GM19324 (cell line): ENCODE measurements around the gene IRF1.

Experiments
- ATAC-seq: cut with Tn5 transposase; IDR thresholded peaks from one replicate; pipeline ENCODE4 v1.9.1; 2021; ENCODE audit warnings: mild to moderate bottlenecking, moderate library complexity; ENCODE audit not compliant: unreplicated experiment, low FRiP score

The IRF1 gene

DNA sequence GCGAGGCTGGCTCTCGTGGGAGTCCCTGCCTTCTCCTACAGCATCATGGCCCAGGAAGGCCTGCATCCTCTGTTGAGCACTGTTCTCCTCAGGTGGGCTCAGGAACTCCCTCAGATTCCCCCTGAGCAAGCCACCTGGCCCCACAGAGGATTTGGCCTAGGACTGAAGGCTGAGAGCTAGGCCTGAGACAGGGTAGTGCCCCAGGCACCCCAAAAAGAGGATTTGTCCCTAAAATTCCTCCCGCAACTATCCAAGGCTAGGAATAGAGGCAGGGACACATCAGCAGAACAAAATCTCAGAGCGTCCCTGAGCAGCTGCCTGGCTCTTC, 11.0 kb upstream of the IRF1 start:
- ATAC-seq = no peak

DNA sequence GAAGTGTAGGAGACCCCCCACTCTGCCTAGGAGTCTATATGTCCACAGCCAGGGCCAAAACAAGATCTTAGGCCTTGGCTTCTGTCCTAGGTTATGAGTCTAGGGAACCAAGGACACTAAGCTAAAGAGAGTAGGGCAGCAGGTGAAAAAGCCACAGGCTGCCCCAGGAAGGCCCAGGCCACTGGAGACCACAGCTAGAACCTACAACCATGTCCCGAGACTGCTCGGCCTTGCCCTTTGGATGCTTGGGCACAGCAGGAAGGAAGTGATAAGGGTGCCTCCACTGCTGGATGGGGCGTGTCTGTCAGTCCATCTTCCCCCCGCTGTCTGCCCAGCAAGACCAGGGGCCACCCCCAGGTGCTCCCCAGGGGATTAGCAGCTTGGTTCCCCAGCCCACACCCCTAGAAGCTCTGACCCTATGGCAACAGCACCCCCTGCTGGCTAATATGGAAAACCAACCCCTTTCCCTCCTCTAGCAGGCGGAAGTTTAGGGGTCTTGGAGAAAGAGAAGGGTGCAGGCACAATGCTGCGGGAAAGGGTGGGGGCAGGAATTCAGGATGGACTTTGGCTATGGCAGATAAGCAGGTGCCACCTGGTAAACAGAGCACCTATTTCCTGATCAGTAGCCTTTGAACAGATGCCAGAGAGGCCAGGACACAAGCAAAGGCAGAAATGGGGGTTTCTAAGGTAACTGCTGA, 10.5 kb upstream of the IRF1 start:
- ATAC-seq = no peak

DNA sequence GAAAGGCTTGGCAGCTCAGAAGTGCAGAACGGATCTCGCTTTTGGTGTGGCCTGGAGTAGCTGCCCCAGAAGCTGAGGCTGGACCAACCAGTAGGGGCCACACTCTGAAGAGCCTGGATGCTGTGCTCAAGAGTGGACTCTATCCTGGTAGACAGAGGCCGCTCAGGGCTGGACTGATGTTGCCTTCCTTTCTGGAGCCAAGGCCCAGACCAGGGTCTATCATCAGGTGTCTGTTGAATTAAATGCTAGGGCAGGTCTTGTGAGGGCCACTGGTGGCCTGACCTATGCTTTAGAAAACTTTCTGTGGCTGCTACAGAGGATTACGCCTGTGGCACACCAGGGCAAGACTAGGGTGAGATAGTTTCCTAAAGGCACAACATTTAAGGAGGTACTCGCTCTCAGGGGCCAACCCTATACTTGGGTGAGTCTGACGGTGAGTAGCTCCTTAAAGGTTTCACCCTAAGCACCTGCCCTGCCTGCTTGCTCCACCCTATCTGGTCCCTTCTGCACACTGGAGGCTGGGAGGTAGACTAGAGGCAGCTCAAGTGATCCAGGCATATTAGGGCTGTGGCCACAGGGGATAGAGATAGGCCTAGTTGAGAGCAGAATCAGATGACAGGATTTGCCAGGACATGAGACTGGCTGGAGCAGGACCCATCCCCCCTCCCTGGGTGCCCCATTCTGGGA, 9.8 kb upstream of the IRF1 start:
- ATAC-seq = no peak

DNA sequence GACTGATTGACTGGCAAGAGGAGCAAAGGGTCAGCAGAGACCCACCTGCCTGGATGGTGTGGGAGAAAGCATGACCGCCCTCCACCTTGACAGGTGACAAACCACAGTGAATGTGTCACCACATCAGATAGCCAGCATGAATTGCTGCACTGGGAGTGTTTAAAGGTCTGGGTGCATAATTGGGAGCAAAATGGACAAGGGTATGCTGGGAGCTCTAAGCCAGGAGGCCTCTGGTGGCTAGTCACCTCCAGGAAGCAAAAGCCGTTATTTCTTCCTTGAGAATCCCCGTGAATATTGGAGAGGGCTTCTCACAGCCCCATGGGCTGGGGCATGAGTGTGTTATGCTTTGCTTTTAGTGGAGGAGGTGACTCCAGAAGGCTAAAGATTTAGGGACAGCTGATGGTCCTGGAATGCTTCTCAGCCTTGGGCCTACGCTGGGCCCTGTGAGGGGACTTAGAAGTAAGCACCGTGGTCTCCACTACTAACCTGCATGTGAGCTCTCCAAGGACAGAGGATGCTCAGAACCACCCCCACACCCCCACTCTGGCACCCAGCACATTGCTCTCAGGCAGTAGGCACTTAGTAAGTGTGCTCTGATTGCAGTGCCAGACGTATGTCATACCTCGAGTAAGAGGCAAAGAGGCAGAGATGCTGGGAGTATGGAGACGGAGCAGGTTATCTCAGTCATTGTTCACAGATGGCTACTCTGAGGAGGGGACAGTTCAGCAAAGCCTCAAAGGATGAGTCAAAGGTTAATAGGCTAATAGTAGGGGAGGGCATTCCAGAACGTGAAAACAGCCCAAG, 9.1 kb upstream of the IRF1 start:
- ATAC-seq = no peak

DNA sequence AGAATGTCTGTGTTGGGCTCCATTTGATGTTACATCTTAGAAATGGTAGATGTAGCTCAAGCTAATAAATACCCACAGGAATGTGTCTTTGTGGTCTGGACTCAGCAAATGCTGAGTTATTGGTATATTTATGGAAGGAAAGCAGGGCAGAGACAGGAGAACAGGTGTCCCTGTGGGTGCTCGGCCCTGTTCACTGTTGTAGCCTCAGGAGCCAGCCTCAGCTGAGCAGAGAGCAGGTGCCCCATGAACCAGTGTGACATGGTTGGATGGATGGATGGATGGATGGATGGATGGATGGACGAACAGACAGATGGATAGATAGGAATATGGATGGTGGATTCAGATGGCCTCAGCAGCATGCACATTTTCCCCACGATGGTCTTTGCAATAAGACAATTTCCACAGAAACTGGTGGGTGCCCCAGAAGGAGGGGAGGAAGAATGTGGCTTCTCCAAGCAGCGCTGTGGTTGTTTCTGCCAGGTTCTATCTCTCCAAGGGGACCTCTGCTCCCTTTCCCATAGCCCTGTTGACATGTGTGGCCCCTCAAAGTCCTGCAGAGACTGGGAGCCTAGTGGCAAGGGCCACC, 8.2 kb upstream of the IRF1 start:
- ATAC-seq = no peak

DNA sequence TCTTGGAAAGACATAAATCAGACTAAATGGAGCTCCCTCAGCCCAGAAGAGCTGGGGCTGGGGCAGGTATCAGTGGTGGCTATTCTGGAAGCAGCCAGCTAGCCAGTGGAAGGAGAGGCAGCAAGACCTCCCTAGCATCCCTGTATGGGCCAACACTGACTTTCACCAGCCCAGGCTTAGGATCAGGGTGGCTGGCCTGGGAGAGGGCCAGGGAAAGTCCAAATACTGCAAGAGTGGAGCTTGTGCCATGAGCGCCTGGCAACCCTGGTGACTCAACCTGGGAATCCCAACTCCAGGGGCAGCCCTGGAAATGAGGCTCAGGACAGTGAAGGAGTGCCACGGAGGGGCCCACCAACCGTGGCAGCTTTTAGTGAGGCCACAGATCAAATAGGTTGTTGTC, 7.6 kb upstream of the IRF1 start:
- ATAC-seq = no peak

DNA sequence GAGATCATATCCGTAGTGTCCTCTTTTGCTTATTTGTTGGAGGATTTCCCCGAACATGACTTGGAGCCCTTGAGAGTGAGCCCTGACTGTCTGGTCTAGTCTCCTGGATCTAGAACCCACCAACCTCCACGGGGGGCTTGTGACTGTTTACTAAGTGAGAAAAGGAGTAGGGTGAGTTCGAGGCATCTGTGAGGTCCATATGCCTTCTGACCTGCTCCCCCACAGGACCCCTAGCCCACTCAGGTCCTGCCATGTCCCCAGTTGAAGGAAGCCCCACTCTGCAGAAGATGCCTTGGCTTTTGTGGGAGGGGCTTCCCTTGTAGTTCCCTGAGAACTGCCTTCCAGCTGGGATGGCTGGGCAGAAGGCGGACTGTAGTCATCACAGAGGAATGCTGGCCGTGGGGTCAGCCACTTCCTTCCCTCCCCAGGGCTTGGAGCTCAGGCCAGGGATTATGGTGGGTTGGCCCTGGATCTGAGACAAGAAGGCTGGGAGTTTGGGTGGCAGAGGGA, 7.0 kb upstream of the IRF1 start:
- no peak for ATAC-seq

DNA sequence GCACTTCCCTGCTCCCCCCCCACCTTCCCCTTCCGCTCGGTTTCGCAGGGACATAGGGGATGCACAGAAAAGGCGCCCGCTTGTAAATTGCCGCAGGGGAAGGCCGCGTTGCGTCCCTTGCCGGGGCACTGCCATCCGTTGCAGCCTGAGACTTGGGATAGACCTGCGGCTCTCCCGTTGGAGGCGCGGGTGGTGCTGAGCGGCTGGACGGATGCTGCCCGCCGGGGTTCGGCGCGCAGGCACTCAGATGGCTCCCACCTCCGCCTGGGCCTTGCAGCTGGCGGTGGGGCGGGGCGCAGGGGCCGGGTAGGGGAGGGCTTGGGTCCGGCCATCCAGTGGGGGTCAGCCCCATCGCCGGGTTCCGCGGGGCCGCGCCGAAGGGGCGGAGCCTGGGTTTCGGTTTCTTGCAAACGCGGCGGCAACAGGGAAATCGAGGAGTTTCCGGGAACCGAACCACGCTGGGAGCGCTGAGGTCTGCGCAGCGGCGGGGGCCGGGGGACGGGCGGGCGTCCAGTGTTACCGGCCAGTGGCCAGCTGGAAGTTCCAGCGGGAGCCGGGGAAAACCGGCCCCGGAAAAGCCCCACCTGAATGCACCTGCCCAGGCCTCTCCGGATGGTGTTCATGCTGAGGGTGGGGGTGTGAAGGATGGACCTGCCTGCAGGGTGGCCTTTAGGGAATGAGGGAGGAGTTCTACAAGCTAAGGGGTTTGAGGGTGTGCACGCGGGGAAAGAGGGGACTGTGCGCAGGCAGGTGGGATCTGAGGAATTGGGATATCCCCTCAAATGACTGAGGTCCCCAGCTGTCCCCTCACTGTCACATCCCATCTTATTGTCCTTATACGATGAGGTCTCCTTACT, 6.3 kb upstream of the IRF1 start:
- peak; percentile 52 for ATAC-seq

DNA sequence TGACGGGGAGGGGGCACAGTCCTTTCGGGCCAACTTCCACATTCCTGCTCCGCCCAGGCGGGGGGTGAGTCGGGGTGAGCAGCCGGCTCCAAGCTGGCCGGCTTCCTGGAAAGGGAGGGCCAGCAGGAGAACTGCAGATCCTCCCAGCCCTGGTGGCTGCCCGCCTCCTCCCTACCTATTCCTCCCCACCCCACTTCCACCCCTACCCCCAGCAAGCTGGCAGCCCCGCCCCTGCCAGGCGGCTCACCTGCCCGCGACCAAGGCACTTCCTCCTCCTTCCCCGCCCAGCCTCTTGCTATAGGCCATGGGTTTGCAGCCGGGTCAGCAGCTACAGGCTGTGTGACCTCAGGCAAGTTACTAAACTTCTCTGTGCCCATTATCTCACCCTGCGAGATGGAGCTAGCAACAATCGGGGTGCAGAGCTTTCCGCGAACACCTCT, 5.6 kb upstream of the IRF1 start:
- peak; percentile 47 for ATAC-seq

DNA sequence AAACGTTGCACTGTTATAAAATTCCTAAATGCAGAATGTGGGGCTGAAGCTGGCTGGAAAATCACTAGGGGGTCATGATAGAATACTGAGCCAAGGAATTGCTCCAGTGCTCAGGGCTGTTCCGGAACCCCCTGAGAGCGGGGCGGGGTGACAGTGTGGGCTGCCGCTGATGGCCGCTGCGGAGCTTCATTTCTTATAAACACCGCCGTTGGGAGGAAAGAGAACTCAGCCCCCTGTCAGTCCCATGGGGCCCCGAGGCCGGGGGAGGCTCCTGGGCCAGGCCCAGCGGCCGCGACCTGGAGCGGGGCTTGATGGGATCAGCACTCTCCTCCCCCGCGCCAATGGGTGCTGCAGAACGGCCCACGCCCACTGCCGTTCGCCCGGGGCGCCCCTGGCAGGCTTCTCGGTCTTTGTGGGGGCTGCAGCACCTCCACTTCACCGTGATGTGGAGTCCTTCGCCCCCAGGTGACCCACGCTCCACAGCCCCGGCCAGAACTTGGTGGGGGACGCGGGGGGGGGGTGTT, 5.2 kb upstream of the IRF1 start:
- ATAC-seq = peak; percentile 37

DNA sequence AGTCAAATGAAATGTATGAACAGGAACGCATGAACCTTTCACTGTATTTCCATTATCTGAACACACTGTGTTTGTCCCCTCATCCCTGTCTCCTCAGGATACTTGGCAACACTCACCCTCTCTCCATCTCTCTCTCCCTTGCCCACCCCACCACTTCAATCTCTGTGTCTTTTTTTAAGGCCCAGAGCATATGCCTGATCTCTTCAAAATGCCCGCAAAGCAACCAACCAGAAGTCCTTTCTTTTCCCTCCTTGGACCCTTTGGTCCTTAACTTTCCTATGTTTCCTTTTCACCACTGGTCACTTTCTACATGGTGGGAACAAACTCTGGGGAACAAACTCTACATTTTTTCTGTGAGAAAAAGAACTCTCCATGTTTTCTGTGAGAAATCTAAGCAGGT, 3.2 kb upstream of the IRF1 start:
- ATAC-seq = no peak

DNA sequence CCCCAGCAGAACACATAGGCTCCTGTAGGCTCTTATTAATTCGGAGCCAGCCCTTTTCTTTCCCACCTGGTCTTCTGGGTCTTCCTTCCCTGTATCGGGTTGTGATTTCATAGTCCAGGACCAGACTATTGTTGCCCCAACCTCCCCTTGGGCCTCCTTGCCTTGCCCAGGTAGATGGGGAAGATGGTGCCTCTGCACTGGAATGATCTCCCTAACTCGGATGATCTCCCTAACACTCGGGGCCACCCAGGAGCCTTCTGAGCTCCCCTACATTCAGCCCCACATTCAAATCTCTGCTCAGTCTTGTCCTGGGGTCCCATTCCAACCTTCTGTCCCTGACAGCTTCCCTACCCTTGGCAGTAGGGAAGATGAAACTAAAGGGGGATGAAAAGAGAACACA, 2.7 kb upstream of the IRF1 start:
- no peak for ATAC-seq

DNA sequence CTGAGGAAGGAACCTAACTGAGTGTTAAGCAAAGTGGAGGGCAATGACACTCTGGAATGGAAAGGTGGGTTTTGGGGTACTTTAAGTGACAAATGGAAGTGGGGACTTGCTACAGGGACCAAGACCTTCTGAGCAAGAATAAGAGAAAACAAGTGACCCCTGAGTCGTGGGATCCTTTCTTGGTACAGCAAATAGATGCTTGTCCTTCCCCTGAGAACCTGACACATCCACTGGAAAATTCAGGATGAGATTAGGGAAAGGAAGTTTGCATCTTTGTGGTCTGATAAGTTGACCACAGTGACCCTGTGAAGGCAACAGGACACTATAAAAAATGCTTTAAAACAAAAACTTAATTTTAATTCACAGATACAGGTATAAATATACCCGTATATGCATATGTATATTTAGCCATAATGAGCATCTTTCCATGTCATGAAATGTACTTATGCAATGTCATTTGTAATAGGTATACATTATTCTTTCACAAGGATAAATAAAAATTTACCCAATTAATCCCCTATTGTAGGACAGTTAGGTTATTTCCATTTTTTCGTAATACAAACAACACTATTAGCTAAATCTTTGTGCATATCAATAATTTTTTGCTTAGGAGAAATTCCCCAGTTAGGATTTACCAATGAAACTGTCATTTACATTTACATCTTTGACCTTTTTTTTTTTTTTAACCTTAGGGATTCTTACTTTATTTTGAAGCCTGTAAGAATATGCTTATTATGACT, 2.0 kb upstream of the IRF1 start:
- ATAC-seq = no peak

DNA sequence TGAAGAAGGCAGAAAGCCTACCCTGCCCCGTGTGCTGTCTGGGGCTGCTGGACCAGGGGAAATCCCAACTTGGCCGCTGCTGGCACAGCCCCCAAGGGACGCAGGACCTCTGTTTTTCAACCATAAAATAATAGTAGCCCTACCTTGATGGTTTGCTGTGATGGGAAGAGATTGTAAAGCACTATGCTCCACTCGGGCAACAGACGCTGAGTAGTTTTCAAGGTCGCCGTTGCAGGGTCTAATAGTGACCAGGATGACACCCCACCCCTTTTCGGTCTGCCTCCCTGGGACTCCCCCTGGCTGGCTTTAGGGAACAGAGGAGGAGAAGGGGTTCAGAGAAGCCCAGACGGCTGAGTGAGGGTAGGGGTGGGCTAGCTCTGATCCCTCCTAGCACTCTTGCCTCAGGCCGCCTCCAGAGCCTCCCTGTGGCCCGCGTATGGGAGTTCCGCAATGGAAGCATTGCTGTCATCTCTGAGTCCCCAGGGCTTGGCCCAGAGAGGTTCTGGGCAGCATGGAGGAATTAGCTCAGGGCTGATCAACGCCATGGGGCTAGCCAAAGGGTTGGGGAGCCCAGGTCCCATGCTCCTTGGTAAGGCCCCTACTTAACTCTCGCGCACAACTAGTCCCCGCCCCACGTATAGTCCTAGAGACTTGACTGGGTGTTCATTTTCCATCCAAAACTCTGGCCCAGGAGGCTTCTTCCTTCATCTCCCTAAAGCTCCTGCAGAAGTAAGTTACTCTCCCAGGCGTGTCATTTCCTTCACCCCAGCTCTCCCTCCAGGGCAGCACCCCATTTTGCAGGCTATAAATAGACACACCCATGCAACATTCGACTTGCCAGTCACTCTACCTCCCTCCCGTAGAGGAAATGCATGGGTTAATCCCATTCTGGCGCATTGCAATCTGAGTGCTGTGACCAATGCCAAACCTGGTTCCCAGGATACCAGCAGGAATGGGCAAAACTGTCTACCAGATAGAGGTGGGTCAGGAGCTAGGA, 1.1 kb upstream of the IRF1 start:
- ATAC-seq = peak; percentile 21

DNA sequence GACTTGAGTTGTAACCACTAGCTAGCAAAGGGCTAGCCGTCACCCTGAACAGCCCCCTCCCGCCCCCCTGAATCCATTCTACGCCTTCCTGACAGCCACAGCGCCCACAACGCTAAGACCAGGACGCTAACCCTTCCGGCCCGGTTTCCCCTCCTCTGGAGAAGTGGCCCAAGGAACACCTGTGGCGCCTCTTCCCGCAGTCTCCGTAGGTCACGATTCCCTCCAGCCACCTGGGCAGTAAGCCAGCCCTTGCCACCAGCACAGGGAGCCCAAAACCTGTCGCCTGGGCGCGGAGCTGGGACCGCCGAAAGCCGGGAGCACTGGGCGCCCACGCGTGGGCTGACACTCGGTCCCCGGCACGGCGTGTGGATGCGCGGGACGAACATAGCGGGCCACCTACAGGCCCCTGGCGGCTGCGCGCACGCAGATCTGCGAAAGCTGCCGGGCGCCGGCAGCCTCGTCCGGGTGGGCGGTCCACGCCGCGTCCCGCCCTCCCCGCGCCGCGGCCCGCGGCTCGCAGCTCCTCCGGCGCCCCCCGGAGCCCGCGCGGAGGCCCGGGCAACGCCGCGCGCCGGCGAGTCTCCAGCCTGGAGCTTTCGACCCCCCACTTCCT, 596 bp downstream of the IRF1 start:
- peak; percentile 31 for ATAC-seq

DNA sequence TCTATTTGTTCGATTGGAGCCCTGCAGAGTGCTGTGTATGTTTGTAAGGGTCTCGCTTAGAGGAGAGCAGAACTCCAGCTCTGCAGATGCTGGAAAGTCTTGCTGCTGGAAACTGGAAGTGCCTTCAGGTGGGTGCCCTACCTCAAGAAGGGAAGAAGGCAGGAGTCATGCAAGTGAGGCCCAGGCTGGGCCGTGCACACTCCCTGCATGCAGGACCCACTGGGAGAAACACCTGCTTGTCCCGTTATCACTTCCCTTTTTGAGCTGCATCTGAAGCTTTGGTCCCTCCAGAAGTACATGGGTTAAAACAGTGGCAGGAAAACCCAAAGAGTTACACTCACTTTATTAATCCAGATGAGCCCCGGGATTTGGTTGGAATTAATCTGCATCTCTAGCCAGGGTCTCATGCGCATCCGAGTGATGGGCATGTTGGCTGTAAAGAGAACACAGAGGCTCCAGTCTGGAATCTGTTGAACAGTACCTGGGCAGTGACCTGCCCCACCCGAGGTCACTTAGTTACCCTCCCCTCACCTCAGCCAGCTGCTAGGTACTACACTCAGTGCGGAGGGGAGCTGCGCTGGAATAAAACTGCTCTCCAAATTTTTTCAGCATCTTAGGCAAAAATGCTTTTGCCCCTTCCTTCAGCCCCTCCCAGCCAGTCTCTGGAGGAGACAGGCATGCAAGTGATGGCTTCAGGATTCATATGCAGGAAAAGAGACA, 1.4 kb downstream of the IRF1 start:
- no peak for ATAC-seq

DNA sequence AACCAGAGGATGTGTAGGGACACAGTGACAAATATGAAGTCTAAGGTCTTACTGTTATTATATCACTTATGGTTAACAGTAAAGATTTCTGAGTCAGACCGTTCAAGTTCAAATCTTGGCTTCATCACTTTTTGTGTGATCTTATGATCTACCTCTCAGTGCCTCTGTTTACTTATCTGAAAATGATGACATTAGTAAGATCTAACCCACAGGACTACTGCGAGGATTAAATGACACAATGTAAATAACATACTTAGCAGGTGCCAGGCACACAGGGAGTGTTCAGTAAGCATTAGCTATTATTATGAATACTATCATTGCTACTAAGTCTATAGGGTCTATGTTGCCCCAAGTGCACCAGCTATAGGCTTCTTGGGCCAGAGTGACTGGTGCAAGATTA, 2.0 kb downstream of the IRF1 start:
- no peak for ATAC-seq
